DND-41 (cell line): ENCODE data around the gene SPOCD1.

ENCODE experiments used
- ATAC-seq: fragments of 200-7000 bp; cut with Tn5 transposase; 3 replicates; pipeline ENCODE4 v1.9.1; 2021; ENCODE audit warnings: low read depth; ENCODE audit not compliant: insufficient read depth
- DNase-seq: peaks from one replicate; pipeline ENCODE4 v3.0.0-alpha.2; 2020
- H2AFZ ChIP-seq: 2 replicates; pipeline ENCODE4 v1.6.0; 2012; ENCODE audit warnings: low read depth, low read length
- H3K27ac ChIP-seq: 2 replicates; pipeline ENCODE4 v1.5.1; 2012; ENCODE audit warnings: low read length, inconsistent platforms
- H3K27me3 ChIP-seq: fragments of 200-600 bp; sonication (generic); 2 replicates; pipeline ENCODE4 v1.6.0; 2012; ENCODE audit warnings: low read length, mild to moderate bottlenecking, inconsistent platforms; ENCODE audit not compliant: insufficient read depth, poor library complexity
- H3K36me3 ChIP-seq: 2 replicates; pipeline ENCODE4 v1.5.1; 2012; ENCODE audit warnings: low read length, inconsistent platforms; ENCODE audit not compliant: insufficient read depth
- H3K4me1 ChIP-seq: 2 replicates; pipeline ENCODE4 v1.5.1; 2012; ENCODE audit warnings: mild to moderate bottlenecking, low read length; ENCODE audit not compliant: insufficient read depth
- H3K4me2 ChIP-seq: 2 replicates; pipeline ENCODE4 v1.6.0; 2012; ENCODE audit warnings: mild to moderate bottlenecking, moderate library complexity, low read length, inconsistent platforms; ENCODE audit not compliant: insufficient read depth
- H3K4me3 ChIP-seq, 2 experiments: fragments of 200-600 bp in 1 of 2; shearing (Covaris generic) in 1 of 2; 2 replicates each; pipeline ENCODE4 v1.5.1; 2012 to 2016; ENCODE audit warnings: inconsistent platforms in 2 of 2, low read length in 2 of 2, mild to moderate bottlenecking in 2 of 2, low read depth in 1 of 2, moderate library complexity in 1 of 2
- H3K79me2 ChIP-seq: 2 replicates; pipeline ENCODE4 v1.6.0; 2012; ENCODE audit warnings: low read length, inconsistent platforms; ENCODE audit not compliant: insufficient read depth
- H3K9ac ChIP-seq: 2 replicates; pipeline ENCODE4 v1.6.0; 2012; ENCODE audit warnings: low read depth, mild to moderate bottlenecking, inconsistent platforms, low read length, moderate library complexity
- H3K9me3 ChIP-seq: 2 replicates; pipeline ENCODE4 v1.5.1; 2012; ENCODE audit warnings: low read length, moderate library complexity, mild to moderate bottlenecking, inconsistent platforms; ENCODE audit not compliant: insufficient read depth, severe bottlenecking
- H4K20me1 ChIP-seq: 2 replicates; pipeline ENCODE4 v1.6.0; 2012; ENCODE audit warnings: low read length; ENCODE audit not compliant: insufficient read depth
- CTCF ChIP-seq: IDR thresholded peaks from 2 replicates; pipeline ENCODE4 v1.5.1; 2012; ENCODE audit warnings: borderline replicate concordance, low read length, moderate library complexity, mild to moderate bottlenecking; ENCODE audit not compliant: poor library complexity, severe bottlenecking; ENCODE audit errors: extremely low read depth
- EZH2 ChIP-seq: IDR thresholded peaks from 3 replicates; pipeline ENCODE4 v1.6.1; 2012; ENCODE audit warnings: borderline replicate concordance, low read depth, mild to moderate bottlenecking, moderate library complexity, low read length, inconsistent platforms; ENCODE audit not compliant: severe bottlenecking

SPOCD1 gene

GRCh38 chr1:31789259-31790065 is 26.4 kb downstream of the SPOCD1 start:
- no peaks in the 10 kb centered on the region for H4K20me1 ChIP-seq
- H3K9ac ChIP-seq, result peak overlapping the region; percentile 51; the same call in 1 of the 2 replicates

GRCh38 chr1:31788825-31789256 is 27.0 kb downstream of the SPOCD1 start:
- peak overlapping the region; percentile 51 for H3K9ac ChIP-seq
- H3K79me2 ChIP-seq, result no peaks in the 10 kb centered on the region
- peak overlapping the region; percentile 36 to 70; a peak in 3 of 4 replicates for H3K4me3 ChIP-seq
- peak; percentile 57 for ATAC-seq
- no peaks in the 10 kb centered on the region for H4K20me1 ChIP-seq
- H3K9me3 ChIP-seq, result no peaks in the 10 kb centered on the region
- no peak for TF ChIP-seq CTCF
- no peaks in the 10 kb centered on the region for H3K36me3 ChIP-seq
- DNase-seq, result no peak
- no peaks in the 10 kb centered on the region for H3K27me3 ChIP-seq
- peak overlapping the region; percentile 99 for H3K4me2 ChIP-seq
- peaks cover 19% of the 10 kb centered on the region for H3K4me1 ChIP-seq
- H2AFZ ChIP-seq, result peak overlapping the region; percentile 73
- H3K27ac ChIP-seq, result peak overlapping the region; percentile 60

More at GRCh38 chr1:31789259-31790065, 26.4 kb downstream of the SPOCD1 start:
- no peaks in the 10 kb centered on the region for H3K9me3 ChIP-seq
- no peaks in the 10 kb centered on the region for H3K27me3 ChIP-seq
- H3K4me2 ChIP-seq, result peak overlapping the region; percentile 99
- TF ChIP-seq EZH2 (no peak), CTCF (peak; percentile 97)
- H2AFZ ChIP-seq, result peak overlapping the region; percentile 73
- peak overlapping the region; percentile 36 to 70; a peak in 3 of 4 replicates for H3K4me3 ChIP-seq
- DNase-seq, result peak; percentile 94
- no peaks in the 10 kb centered on the region for H3K36me3 ChIP-seq
- no peaks in the 10 kb centered on the region for H3K79me2 ChIP-seq
- peaks cover 19% of the 10 kb centered on the region for H3K4me1 ChIP-seq
- peak overlapping the region; percentile 4; the same call in 1 of the 2 replicates for H3K27ac ChIP-seq
- ATAC-seq, result peak; percentile 83

- peaks cover 19% of the 10 kb centered on the region for H3K4me1 ChIP-seq
- peak overlapping the region; percentile 73 for H2AFZ ChIP-seq
These were observed 27.5 kb downstream of the SPOCD1 start for GRCh38 chr1:31788138-31788824.

More at GRCh38 chr1:31788138-31788824, 27.5 kb downstream of the SPOCD1 start:
- no peaks in the 10 kb centered on the region for H3K27me3 ChIP-seq
- peak overlapping the region; percentile 36 to 70; a peak in 3 of 4 replicates for H3K4me3 ChIP-seq
- no peaks in the 10 kb centered on the region for H3K36me3 ChIP-seq
- no peaks in the 10 kb centered on the region for H4K20me1 ChIP-seq
- peak; percentile 64 for ATAC-seq
- DNase-seq, result peak; percentile 88
- TF ChIP-seq CTCF, result no peak
- TF ChIP-seq EZH2, result no peak
- H3K79me2 ChIP-seq, result no peaks in the 10 kb centered on the region
- H3K27ac ChIP-seq, result peak overlapping the region; percentile 60
- H3K9me3 ChIP-seq, result no peaks in the 10 kb centered on the region
- peak overlapping the region; percentile 99 for H3K4me2 ChIP-seq
- H3K9ac ChIP-seq, result peak overlapping the region; percentile 51
